Esophagus mucosa (tissue), 1 donor: Measurements from ENCODE around the gene PDS5A. TPM values are rescaled to one million over a fixed set of nuclear protein-coding genes. Genes with fewer than 3 reads are reported as not detected.
"Not testable (repeated sequence)": the region's sequence is repeated elsewhere in the genome, so short reads cannot be mapped to it uniquely, and the experiment has no call there.

Source experiments
- ATAC-seq: fragments of 200-7000 bp; cut with Tn5 transposase; one replicate; pipeline ENCODE4 v1.9.1; 2020
- total RNA-seq: library from RNA; stranded (reverse); gene quantifications from one replicate; pipeline ENCODE4 v1.2.4, GENCODE V29; 2023
- donor health status: DM: yes; HTN: yes; CAD: no.

PDS5A gene
- total RNA-seq, 1 donor from 2014 or later: 49.7 TPM

- no peak for ATAC-seq
These were observed 155.0 kb downstream of the PDS5A start for GRCh38 chr4:39822662-39823061.

- no peak for ATAC-seq
These were observed 155.8 kb downstream of the PDS5A start for GRCh38 chr4:39821951-39822350.

- ATAC-seq: no peak
These were observed 157.5 kb downstream of the PDS5A start for GRCh38 chr4:39820186-39820585.

GRCh38 chr4:39818646-39819045 lies 159.1 kb downstream of the PDS5A start:
- no peak for ATAC-seq

GRCh38 chr4:39814403-39815185 lies 163.1 kb downstream of the PDS5A start:
- ATAC-seq: no peak

- ATAC-seq: not testable (repeated sequence)
These were observed 163.9 kb downstream of the PDS5A start for GRCh38 chr4:39813761-39814160.

GRCh38 chr4:39813033-39813432 lies 164.7 kb downstream of the PDS5A start:
- ATAC-seq: not testable (repeated sequence)

- ATAC-seq: no peak
These were observed 165.2 kb downstream of the PDS5A start for GRCh38 chr4:39812500-39812899.

- no peak for ATAC-seq
These were observed 169.4 kb downstream of the PDS5A start for GRCh38 chr4:39808231-39808749.

- no peak for ATAC-seq
These were observed 175.7 kb downstream of the PDS5A start for GRCh38 chr4:39802005-39802404.

- not testable (repeated sequence) for ATAC-seq
These were observed 184.7 kb downstream of the PDS5A start for GRCh38 chr4:39792976-39793375.

GRCh38 chr4:39792529-39792928 lies 185.2 kb downstream of the PDS5A start:
- no peak for ATAC-seq

GRCh38 chr4:39792128-39792527 lies 185.6 kb downstream of the PDS5A start:
- ATAC-seq: no peak

GRCh38 chr4:39786838-39787237 lies 190.9 kb downstream of the PDS5A start:
- ATAC-seq: no peak

- no peak for ATAC-seq
These were observed 192.6 kb downstream of the PDS5A start for GRCh38 chr4:39785083-39785482.

GRCh38 chr4:39781988-39782387 lies 195.7 kb downstream of the PDS5A start:
- not testable (repeated sequence) for ATAC-seq

Other genes with a start within 250 kb of the PDS5A start
- 8.1 TPM for gene N4BP2, start 78.9 kb upstream of the PDS5A start, total RNA-seq
- gene RHOH, start 219.1 kb upstream of the PDS5A start, total RNA-seq: 1.2 TPM